ENCODE data around the gene DOCK10.

Gene DOCK10

GRCh38 chr2:225040856-225041206 is 1.4 kb downstream of the DOCK10 start:
- DNase-seq = no peak

DNA sequence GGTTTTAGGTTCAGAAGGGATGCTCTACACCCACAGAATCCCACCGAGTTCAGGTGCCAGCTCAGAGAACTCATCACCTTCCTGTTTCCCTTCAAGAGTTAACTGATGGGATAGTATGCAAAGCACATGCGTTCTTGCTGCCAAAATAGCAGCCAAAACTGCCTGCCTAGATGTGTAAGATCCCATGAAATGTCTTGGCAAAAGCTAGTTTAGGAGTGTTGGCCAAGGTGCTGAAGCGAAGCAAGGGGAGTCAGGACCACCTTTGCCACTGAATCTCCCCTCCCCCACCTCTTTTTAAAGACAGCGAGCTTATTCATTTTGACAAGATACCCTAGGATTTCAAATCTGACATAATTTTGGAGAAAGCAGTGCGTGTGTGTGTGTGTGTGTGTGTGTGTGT is 2.1 kb downstream of the DOCK10 start:
- no peak for DNase-seq

DNA sequence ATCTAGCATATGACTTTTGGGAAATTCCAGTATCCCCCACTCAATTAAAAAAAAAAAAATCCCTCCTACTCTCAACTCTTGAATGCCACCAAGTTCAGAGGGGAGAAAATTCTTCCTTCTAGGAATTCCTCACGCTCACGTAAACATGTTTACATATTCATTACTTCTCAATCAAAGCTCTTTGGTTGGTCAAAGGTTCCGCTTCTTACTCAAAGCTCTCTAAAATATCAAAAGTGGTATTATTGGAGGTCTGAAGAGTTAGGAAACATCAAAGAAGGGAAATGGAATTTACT is 4.1 kb downstream of the DOCK10 start:
- DNase-seq = no peak

- DNase-seq = no peak
These were observed 4.6 kb downstream of the DOCK10 start for GRCh38 chr2:225037415-225038230.

GRCh38 chr2:225036431-225036830 is 5.8 kb downstream of the DOCK10 start:
- no peak for DNase-seq

GRCh38 chr2:225033440-225034318 is 8.6 kb downstream of the DOCK10 start:
- no peak for DNase-seq

DNA sequence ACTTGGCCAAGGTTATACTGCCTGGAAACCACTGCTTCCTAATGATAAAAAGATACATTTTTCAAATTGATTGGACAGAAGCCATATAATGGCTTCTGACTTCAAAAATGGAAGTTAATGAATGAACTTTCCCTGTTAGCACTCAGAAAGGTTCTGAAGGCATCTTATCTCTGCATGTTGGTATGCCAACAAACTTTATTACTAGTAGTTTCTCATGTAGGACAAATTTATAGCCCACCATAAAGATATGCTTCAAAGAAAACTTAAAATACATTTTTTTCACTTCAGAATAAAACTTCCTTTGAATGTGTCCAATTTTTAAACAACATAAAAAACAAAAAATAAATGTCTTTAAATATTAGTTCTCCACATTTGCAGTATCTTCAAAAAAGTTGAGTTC is 10.0 kb downstream of the DOCK10 start:
- DNase-seq = no peak

GRCh38 chr2:225031599-225031998 is 10.7 kb downstream of the DOCK10 start:
- DNase-seq = no peak

- DNase-seq = no peak
These were observed 11.4 kb downstream of the DOCK10 start for GRCh38 chr2:225030893-225031292.

DNA sequence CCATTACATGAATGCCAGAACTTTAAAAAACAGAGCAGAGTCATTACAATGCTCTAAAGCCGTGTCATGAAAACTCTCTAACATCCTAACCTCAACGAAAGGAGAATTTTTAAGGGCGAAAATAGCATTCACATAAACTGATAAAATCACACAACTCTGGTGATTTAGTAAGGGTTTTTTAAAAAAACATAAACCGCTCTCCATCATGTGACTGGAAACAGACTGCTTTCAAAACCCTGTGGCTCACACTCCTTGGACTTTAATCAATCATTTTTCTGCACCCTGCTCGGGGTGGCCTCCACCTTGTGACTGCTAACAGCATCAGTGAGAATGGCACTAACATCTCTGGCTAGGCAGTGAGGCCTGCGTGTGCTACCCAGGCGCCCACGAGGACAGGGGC is 12.1 kb downstream of the DOCK10 start:
- DNase-seq = no peak

DNA sequence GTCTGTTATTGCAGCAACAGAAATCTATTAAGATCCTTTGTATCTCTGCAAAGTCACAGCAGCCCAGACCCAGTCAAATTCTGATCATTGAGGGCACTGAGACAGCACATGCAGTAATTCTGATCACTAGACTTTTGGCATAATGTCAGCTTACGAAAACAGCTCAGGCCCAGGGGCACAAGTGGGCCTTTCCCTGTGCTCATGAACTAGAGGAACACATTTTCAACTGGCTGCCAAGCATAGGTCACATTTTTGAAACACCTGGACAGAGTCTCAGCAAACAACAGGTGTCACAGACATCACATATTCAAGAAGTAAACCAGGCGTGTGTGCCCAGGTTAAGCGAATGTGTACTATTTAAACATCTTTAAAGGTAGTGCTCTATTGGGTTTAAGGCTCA is 13.7 kb downstream of the DOCK10 start:
- DNase-seq = no peak

DNA sequence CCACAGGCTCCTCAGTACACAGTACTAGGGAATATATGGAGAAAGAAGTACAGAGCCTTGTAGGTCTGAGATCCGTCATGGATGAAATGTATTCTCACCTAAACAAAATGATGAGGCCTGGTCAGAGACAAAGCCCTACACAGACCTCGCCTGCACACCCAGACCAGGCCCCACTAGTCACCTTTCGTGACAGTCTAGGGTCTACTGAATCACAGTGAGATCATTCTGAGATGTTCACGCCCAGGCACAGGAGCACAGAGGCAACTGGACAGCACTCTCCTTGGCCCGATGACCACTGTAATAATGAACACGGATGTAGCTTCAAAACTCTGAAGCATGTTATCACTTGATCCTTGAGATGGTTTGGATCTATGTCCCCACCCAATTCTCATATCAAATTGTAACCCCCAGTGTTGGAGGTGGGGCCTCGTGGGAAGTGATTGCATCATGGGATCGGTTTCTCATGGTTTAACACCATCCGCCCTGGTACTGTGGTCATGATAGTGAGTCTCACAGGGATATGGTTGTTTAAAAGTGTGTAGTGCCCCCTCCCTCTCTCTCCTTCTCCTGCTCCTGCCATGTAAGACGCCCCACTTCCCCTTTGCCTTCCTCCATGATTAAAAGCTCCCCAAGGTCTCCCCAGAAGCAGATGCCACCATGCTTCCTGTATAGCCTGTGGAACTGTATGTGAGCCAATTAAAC is 15.1 kb downstream of the DOCK10 start:
- no peak for DNase-seq

DNA sequence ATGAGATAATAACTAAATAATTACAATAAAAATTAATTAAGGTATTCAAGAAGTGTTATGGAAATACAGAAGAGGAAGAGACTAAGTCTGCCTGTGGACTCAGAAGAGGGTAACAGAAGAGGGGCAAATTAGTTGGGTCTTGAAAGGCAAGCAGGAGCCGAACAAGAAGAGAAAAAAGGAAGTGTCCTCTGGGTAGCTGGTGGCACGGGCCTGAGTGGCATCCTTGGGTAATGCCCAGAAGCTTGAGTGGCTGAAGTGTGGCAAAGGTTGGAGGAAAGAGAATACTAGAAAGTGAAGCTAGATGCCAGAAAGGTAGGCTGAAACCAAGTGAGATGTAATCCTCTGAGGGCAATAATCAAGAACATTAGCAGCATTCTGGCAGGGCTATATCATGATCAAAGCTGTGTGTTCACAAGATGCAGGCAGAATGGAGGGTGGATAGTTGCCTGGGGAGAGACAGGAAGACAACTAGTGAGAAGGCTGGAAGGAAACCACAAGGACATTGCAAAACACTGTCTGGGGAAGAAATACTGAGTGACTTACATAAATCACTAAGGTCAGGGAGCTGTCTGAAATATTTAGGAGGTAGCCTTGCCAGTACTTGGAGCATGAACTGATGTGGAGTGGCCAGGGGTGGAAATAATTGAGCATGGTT is 16.2 kb downstream of the DOCK10 start:
- no peak for DNase-seq

DNA sequence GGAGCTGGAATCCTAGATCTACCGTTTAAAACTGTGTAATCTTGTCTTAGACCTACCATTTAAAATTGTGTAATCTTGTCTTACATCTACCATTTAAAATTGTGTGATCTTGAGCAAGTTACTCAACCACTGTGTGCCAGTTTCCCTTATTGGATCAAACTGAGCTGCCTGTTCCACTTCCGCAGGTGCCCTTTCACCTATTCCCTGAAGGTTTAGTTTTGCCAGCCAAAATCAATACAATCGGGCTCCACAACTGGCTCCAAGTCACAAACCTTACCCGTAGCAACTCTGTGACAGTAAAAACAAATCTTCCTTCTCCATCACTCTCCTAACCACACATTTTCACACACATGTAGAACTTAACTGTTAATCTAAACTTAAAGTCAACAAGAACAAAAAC is 20.1 kb downstream of the DOCK10 start:
- no peak for DNase-seq

GRCh38 chr2:225020168-225020849 is 22.0 kb downstream of the DOCK10 start:
- no peak for DNase-seq

DNA sequence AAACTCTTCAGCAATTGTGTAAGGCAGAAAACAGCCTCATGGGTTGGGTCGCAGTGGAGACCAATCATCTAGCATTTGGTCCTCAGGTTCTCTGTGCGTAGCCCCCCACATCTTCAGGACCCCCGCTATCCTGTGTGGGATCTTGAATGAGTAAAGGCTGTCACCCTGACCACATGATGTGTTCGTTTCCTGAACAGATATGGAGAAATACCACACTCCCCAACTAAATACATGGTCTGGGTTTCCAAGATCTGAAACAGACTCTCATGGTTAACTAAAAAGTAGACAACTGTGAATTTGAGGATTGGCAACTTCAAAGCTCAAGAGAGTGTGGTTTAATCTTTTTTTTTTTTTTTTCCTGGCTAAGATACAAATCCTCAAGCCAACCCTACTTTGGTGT is 23.2 kb downstream of the DOCK10 start:
- DNase-seq = no peak

- DNase-seq = no peak
These were observed 24.6 kb downstream of the DOCK10 start for GRCh38 chr2:225017713-225018112.

GRCh38 chr2:225017098-225017685 is 25.1 kb downstream of the DOCK10 start:
- no peak for DNase-seq

GRCh38 chr2:225013425-225014365 is 28.6 kb downstream of the DOCK10 start:
- DNase-seq = no peak

- no peak for DNase-seq
These were observed 30.7 kb downstream of the DOCK10 start for GRCh38 chr2:225011585-225011984.

- DNase-seq = no peak
These were observed 31.5 kb downstream of the DOCK10 start for GRCh38 chr2:225010804-225011203.

Data from NCI-H526 treated with DMSO at 0.1 percent for 48 hours (cell line).